Glutamatergic neuron (in vitro differentiated cells): ENCODE results near the gene CWH43. TPM values are rescaled to one million over a fixed set of nuclear protein-coding genes. Genes with fewer than 3 reads are reported as not detected.
"Not testable (repeated sequence)": the region's sequence is repeated elsewhere in the genome, so short reads cannot be mapped to it uniquely, and the experiment has no call there.

Source experiments
- DNase-seq: peaks from one replicate; pipeline ENCODE4 v3.0.0; 2022
- H3K27ac Mint-ChIP-seq: one replicate; pipeline ENCODE4 v1.8.0; 2020; ENCODE audit warnings: mild to moderate bottlenecking, mixed read lengths, inconsistent platforms; ENCODE audit not compliant: unreplicated experiment
- H3K27me3 Mint-ChIP-seq: one replicate; pipeline ENCODE4 v1.8.0; 2020; ENCODE audit warnings: mild to moderate bottlenecking, moderate library complexity, mixed read lengths, inconsistent platforms; ENCODE audit not compliant: unreplicated experiment
- H3K36me3 Mint-ChIP-seq: one replicate; pipeline ENCODE4 v1.8.0; 2020; ENCODE audit warnings: mild to moderate bottlenecking, mixed read lengths, inconsistent platforms; ENCODE audit not compliant: unreplicated experiment
- H3K4me1 Mint-ChIP-seq: one replicate; pipeline ENCODE4 v1.8.0; 2020; ENCODE audit warnings: mild to moderate bottlenecking, low read depth, mixed read lengths, inconsistent platforms; ENCODE audit not compliant: unreplicated experiment
- H3K4me3 Mint-ChIP-seq: one replicate; pipeline ENCODE4 v1.8.0; 2020; ENCODE audit warnings: mild to moderate bottlenecking, mixed read lengths, inconsistent platforms; ENCODE audit not compliant: unreplicated experiment
- H3K9me3 Mint-ChIP-seq: one replicate; pipeline ENCODE4 v1.8.0; 2020; ENCODE audit warnings: mild to moderate bottlenecking, moderate library complexity, mixed read lengths, inconsistent platforms; ENCODE audit not compliant: unreplicated experiment
- total RNA-seq: library from RNA; stranded (reverse); fragmentation: NEBNext Ultra II Directional; extraction: Animal tissue kit (Norgen Biotek cat#: 25700); gene quantifications from one replicate; pipeline ENCODE4 v1.2.1, GENCODE V29; 2021; ENCODE audit not compliant: unreplicated experiment
- TF ChIP-seq, protein P1 (sequence below): fragments of 200-600 bp; sonication (generic); IDR thresholded peaks from one replicate; pipeline ENCODE4 v1.5.0; 2021; ENCODE audit not compliant: partially characterized antibody, unreplicated experiment

Gene CWH43
- total RNA-seq, 1 donor from 2014 or later, result not detected

DNA sequence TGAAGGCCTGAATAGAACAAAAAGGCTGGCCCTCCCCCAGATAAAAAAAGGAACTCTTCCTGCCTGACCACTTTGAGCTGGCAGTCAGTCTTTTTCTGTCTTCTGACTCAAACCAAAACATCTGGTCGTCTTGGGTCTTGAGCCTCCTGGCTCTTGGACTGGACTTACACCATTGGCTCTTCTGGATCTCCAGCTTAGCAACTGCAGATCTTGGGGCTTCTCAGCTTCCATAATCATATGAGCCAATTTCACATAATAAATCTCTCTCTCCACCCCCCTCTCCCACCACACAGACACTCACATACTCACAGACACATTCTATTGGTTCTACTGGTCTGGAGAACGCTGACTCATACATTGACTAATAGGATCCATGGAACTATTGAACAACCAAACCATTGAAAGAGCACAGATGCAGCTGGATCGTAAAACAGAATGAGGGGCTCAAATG lies 15.6 kb upstream of the CWH43 start:
- no peaks in the 10 kb centered on the region for H3K4me1 Mint-ChIP-seq
- H3K4me3 Mint-ChIP-seq, result no peak overlapping the region
- TF ChIP-seq, protein P1, sequence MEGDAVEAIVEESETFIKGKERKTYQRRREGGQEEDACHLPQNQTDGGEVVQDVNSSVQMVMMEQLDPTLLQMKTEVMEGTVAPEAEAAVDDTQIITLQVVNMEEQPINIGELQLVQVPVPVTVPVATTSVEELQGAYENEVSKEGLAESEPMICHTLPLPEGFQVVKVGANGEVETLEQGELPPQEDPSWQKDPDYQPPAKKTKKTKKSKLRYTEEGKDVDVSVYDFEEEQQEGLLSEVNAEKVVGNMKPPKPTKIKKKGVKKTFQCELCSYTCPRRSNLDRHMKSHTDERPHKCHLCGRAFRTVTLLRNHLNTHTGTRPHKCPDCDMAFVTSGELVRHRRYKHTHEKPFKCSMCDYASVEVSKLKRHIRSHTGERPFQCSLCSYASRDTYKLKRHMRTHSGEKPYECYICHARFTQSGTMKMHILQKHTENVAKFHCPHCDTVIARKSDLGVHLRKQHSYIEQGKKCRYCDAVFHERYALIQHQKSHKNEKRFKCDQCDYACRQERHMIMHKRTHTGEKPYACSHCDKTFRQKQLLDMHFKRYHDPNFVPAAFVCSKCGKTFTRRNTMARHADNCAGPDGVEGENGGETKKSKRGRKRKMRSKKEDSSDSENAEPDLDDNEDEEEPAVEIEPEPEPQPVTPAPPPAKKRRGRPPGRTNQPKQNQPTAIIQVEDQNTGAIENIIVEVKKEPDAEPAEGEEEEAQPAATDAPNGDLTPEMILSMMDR, result no peak
- no peaks in the 10 kb centered on the region for H3K36me3 Mint-ChIP-seq
- H3K27ac Mint-ChIP-seq, result no peak overlapping the region
- DNase-seq, result no peak
- H3K27me3 Mint-ChIP-seq, result peaks cover 2% of the 10 kb centered on the region
- H3K9me3 Mint-ChIP-seq, result no peaks in the 10 kb centered on the region

DNA sequence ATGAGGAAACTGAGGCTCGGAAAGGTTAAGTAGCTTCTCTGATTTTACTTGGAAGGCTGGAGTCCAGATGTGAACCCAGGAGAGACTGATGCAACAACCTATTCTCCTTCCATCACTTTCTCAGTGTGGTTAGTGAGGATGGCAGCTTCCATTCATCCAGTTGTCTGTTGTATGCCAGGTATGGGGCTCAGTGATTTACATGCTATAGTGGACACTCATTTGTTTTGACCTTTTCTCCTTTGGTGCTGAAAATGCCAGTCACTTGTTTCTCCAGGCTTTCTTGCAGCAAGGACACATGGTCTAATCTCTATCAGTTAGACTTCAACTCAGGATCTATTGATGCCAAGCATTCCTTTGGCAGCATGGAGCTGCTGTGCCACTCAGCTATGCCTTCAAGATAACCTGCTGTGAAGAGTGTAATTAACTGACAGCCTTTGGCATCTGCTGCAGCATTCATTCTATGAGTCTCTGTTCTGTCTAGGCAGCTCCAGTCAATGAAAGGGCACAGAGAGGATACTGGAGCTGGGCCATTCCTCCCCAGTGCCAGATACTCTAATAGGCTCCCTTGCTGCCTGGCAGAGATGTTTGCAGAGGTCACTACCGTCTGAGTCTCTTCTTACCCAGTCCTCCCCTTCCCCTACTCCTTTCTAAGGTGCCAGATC lies 11.0 kb upstream of the CWH43 start:
- H3K27me3 Mint-ChIP-seq, result no peaks in the 10 kb centered on the region
- no peaks in the 10 kb centered on the region for H3K9me3 Mint-ChIP-seq
- no peaks in the 10 kb centered on the region for H3K36me3 Mint-ChIP-seq
- TF ChIP-seq, protein P1, result no peak
- DNase-seq, result no peak
- no peaks in the 10 kb centered on the region for H3K4me1 Mint-ChIP-seq
- H3K4me3 Mint-ChIP-seq, result no peak overlapping the region
- H3K27ac Mint-ChIP-seq, result no peak overlapping the region

DNA sequence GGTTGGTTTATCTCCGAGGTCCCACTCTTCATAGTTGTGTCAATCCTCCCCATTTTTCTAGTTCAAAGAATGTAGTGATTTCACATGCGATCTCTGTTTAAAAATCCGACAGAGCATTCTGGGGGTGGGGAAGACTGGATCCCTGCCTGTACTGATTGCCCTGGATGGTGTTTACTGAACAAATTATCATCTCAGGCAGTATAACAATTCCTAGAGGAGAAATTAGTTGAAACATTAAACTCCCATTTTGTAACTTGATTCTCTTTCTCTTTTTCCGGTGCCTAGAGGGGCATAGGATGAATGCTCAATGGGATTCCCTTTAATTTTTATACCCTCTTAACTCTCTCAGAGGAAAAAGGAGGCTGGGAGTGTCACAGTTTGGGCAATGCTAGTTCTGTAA lies 10.0 kb upstream of the CWH43 start:
- no peak for DNase-seq
- H3K27me3 Mint-ChIP-seq, result no peaks in the 10 kb centered on the region
- no peaks in the 10 kb centered on the region for H3K36me3 Mint-ChIP-seq
- no peak overlapping the region for H3K4me3 Mint-ChIP-seq
- H3K27ac Mint-ChIP-seq, result no peak overlapping the region
- TF ChIP-seq, protein P1, result no peak
- no peaks in the 10 kb centered on the region for H3K9me3 Mint-ChIP-seq
- H3K4me1 Mint-ChIP-seq, result no peaks in the 10 kb centered on the region

DNA sequence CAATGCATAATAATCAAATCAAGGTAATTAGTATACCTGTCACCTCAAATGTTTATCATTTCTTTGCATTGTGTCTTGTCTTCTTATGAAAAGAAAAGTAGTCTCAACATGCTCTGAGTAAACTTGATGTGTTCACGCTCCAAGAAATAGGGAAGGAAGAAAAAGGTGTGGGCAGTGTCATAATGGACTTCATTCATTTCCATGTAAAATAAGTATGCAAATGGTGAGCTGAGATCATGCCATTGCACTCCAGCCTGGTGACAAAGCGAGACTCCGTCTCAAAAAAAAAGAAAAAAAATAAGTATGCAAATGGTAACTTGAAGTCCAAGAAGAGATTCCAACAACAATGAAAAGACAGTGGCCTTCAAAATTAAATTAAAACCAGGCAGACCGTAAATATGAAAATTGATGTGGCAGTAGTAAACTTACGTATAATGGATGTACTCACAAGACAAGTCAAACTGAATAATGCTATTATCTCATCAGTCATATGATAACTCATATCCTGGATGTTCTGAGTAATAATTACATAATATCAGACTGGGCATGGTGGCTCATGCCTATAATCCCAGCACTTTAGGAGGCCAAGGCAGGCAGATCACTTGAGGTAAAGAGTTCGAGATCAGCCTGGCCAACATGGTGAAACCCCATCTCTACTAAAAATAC lies 6.0 kb upstream of the CWH43 start:
- Mint-ChIP-seq H3K27ac (no peak overlapping the region), H3K4me3 (no peak overlapping the region), H3K4me1 (no peaks in the 10 kb centered on the region), H3K36me3 (peaks cover 6% of the 10 kb centered on the region), H3K9me3 (no peaks in the 10 kb centered on the region), H3K27me3 (peaks cover 4% of the 10 kb centered on the region)
- TF ChIP-seq, protein P1, result no peak
- no peak for DNase-seq

DNA sequence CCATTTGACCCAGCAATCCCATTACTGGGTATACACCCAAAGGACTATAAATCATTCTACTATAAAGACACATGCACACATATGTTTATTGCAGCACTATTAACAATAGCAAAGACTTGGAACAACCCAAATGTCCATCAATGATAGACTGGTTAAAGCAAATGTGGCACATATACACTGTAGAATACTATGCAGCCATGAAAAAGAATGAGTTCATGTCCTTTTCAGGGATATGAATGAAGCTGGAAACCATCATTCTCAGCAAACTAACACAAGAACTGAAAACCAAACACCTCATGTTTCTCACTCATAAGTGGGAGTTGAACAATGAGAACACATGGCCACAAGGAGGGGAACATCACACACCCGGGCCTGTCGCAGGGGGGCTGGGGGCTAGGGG lies 2.1 kb upstream of the CWH43 start:
- DNase-seq, H3K4me1 Mint-ChIP-seq, H3K4me3 Mint-ChIP-seq, H3K36me3 Mint-ChIP-seq, H3K27me3 Mint-ChIP-seq, H3K9me3 Mint-ChIP-seq, H3K27ac Mint-ChIP-seq: not testable (repeated sequence)
